ENCODE data around the gene AKAP13.

GRCh38 chr15:85406916-85407315 lies 26.5 kb downstream of the AKAP13 start:
- no peak for TF ChIP-seq FOXK2 (IDR thresholded peaks at IDR 0.05)
- no peak for TF ChIP-seq NFRKB (IDR thresholded peaks at IDR 0.05)
- no peak for TF ChIP-seq BHLHE40 (IDR thresholded peaks at IDR 0.05; ENCODE audit: borderline replicate concordance)
- no peak for TF ChIP-seq SP1 (IDR thresholded peaks at IDR 0.05)
- no peak for TF ChIP-seq FOXA1 (IDR thresholded peaks at IDR 0.05)
- TF ChIP-seq ELF4 (IDR thresholded peaks at IDR 0.05): no peak
- TF ChIP-seq SUZ12 (IDR thresholded peaks at IDR 0.05): no peak
- TF ChIP-seq TARDBP (IDR thresholded peaks at IDR 0.05): no peak

All from HEK293T (cell line).